Daoy (cell line): ENCODE data around the gene LMBR1L. TPM values are rescaled to one million over a fixed set of nuclear protein-coding genes. Genes with fewer than 3 reads are reported as not detected.
"Not testable (repeated sequence)": the region's sequence is repeated elsewhere in the genome, so short reads cannot be mapped to it uniquely, and the experiment has no call there.

Source experiments
- DNase-seq: peaks from one replicate; pipeline ENCODE4 v3.0.0-alpha.2; 2015; ENCODE audit warnings: low read depth
- total RNA-seq: library from RNA; depleted of rRNA; stranded (reverse); fragments of >200 nt; shearing (Covaris generic); gene quantifications from 2 replicates; pipeline ENCODE4 v1.2.3, GENCODE V29; 2014

The LMBR1L gene
- total RNA-seq, 1 experiment from 2014 or later = 18.2 TPM

DNA sequence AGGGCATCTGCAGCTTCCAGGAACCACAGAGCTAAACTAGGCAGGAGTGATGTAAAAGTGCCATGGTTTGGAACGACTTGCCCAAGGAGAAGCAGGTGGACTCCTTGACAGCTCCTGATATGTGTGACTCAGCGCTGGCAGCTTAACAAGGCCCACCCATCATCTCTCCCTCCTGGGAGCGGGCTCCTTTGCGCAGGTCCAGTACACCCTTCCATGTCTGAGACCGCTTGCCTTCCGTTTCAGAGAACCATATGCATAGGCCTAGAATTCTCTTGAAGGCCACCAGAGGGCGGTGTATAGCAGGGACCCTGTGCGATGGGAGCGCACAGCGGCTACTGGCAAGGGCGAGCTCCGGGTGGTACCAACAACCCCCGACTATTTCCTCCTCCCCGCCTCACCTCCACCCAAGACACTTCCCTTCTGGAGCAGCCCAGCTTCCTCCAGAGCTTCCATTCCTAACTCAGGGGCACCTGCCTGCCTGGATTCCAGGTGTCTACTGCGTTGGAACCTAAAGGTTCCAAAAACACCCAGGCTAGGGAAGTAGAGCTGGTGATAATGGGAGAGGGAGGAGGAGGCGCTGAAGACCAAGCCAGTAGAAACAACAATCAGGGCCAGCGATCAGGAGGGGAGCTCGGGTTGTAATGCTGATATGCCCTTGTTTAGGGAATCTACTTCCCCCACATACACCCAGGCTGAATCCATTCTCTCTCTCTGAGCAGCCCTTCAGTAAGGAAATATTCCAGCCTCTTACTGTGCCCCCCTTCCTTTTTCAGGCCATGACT, 22.3 kb downstream of the LMBR1L start:
- peak; percentile 96 for DNase-seq

- DNase-seq = no peak
These were observed 24.5 kb downstream of the LMBR1L start for GRCh38 chr12:49086116-49086515.

DNA sequence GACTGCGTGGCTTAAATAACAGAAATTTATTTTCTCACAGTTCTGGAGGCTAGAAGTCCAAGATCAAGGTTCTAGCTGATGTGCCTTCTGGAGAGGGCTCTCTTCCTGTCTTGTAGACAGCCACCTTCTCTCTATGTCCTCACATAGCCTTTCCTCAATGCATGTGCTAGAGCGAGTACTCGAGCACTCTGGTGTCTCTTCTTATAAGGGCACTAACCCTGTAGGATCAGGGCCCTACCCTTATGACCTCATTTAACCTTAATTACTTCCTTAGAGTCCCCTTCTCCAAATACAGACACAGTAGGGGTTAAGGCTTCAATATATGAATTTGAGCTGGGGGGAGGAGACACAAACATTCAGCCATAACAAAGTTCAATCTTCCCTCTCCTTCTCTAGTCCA, 26.2 kb downstream of the LMBR1L start:
- DNase-seq = no peak

- DNase-seq = no peak
These were observed 30.9 kb downstream of the LMBR1L start for GRCh38 chr12:49079793-49080192.

GRCh38 chr12:49070971-49071370, 39.7 kb downstream of the LMBR1L start:
- no peak for DNase-seq

DNA sequence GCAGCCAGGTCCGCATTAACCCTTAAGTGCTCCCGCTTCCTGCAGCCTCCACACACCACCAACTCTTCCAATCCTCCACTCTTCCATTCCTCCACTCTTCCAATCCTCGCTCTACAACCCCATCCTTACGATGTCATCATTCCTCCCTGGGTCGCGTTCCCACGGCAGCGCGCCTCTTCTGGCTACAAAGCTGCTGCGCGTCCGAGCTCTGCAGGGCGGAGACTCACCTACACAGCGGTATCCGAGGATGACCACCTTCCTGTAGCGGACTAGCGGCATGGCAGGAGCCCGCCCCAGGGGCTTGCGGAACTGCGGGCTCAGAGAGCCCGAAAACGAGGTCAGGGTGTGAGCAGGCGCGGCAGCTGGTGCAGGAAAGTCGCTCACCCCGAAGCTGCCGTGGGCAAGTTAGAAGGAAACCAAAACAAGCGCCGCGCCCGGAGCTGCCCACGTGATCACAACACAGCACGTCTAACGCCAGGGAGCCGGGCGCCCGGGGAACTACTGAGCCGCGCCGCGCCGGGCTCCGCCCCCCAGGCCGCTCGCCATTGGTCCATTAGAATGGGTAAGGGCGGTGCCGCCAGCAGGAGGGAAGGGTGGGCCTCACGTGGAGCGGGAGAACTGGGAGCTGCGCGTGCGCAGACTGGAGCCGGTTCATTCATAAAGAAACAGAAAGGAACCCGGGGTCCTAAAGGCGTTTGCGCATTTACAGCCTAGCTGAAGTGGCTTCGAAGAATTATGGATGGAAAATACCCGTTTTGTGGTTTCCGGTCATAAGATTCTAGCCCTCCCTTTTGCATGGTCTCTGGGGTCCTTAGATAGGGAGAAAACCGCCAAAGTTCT, 40.9 kb downstream of the LMBR1L start, which contains the start of gene RHEBL1:
RHEBL1 (minus strand) TSS at position 473 of the 840 bp plus-strand sequence; CDS start at position 279, 194 bp downstream.
- DNase-seq = peak; percentile 99

GRCh38 chr12:49068879-49069506, 41.7 kb downstream of the LMBR1L start:
- DNase-seq = no peak

DNA sequence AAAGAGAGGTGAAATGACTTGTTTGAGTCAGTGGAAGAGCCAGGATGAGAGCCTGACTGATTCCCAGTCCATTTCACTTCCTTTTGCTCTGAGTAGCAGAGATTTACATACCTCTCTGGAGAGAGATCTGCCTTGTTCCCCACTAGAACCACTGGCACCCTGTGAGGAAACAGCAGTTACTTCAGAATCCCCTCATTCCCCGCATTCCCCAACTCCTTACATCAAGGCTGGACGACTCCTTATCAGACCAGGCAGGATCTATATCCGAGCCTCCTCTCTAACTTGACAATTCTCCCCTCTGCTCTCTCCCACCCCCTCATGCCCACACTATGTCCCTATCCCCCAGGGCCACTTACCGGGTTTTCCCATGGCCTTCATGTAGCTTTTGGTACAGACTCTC, 44.5 kb downstream of the LMBR1L start:
- no peak for DNase-seq

GRCh38 chr12:49064767-49065152, 45.9 kb downstream of the LMBR1L start:
- DNase-seq = no peak

DNA sequence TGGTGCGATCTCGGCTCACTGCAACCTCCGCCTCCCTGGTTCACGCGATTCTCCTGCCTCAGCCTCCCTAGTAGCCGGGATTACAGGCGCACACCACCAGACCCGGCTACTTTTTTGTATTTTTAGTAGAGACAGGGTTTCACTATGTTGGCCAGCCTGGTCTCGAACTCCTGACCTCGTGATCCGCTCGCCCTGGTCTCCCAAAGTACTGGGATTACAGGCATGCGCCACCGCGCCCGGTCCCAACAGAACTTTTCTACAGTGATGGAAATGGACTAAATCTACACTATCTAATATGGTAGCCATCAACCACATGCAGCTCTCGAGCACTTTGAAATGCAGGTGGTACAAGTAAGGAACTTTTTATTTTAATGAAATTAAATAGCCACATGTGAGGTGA, 48.7 kb downstream of the LMBR1L start:
- DNase-seq = not testable (repeated sequence)

DNA sequence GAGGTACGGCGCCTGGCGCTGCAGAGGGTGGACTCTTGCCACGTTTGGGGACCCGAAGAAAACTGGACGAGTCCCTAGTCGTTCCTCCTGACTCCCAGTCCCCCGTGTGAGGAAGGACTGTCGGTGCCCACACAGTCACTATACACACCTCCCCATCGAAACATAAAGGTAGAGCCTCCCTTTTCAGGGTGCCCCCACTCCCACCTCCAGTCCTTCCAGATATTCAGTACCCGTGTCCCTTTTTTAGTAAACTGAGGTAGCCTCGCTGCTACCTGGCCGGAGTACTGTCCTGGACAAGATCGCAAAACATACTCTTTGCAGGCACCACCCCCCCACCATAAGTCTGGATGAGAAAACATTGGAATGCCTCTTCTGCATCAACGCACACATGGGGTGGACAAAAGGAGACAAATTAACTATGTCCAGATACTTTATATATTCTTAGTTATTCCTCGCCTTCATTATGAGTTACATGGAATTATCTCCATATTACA, 49.4 kb downstream of the LMBR1L start:
- no peak for DNase-seq

- DNase-seq = peak; percentile 97
These were observed 50.1 kb downstream of the LMBR1L start, which contains the start of gene KMT2D for GRCh38 chr12:49060237-49061156. TSS of gene KMT2D (minus strand) at chr12:49060794. CDS start at chr12:49055324, 5,470 bp downstream.

GRCh38 chr12:49059299-49060171, 51.1 kb downstream of the LMBR1L start:
- DNase-seq = peak; percentile 31

DNA sequence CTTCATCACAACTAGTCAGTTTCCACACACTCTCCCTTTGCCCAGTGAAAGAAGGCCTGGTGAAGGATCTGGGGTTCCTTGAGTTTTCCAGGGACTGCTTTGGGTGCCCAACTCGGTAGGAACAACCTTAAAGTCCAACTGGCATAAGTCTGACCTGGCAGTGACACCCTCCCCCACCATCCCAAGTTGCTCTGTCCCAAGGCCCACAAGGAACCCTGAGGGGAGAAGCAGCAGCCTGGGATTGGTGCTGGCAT, 51.7 kb downstream of the LMBR1L start:
- no peak for DNase-seq

- DNase-seq = no peak
These were observed 52.1 kb downstream of the LMBR1L start for GRCh38 chr12:49058366-49059044.

DNA sequence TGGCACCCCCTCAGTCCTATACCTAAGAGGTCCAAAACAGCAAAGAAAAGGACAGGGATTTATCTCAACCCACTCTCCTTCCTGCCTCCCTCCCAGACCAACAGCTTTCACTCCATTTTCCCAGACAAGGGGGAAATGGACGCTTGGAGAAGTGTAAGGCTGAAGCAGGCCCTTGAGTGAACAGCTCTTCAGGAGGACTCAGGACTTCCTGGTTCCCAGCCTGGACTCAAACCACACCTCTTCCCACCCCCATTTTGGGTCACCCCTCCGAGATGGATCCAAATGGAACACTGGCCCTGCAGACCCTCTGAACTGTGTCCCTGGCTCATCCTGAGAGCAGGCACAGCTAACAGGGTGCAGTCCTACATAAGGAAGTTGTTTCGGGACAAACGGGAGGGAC, 52.8 kb downstream of the LMBR1L start:
- no peak for DNase-seq

- DNase-seq = peak; percentile 66
These were observed 54.5 kb downstream of the LMBR1L start for GRCh38 chr12:49055978-49056754.

GRCh38 chr12:49055092-49055491, 55.6 kb downstream of the LMBR1L start:
- no peak for DNase-seq

DNA sequence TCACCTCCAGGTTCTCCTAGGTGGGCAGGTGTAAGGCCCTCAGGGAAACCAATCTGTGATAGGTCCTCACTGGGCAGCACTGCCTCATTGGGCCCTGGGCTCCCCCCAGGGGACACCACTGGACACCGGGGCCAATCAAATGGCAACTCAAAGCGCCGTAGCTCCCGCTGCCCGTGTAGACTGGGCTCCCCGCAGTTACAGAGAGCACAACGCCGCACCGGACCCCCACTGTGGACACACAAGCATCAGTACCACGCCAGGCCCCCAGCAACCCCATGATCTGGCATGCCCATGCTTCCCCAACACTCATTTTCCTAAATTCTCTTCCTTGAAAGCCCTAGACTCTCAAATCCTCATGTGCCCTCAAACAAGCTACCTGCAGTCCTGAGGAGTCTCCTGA, 56.1 kb downstream of the LMBR1L start:
- no peak for DNase-seq
